HepG2 (cell line): ENCODE data around the gene CXorf49.
"Not testable (repeated sequence)": the region's sequence is repeated elsewhere in the genome, so short reads cannot be mapped to it uniquely, and the experiment has no call there.

Source experiments
- ATAD3A ChIP-seq: sonication (generic); formaldehyde crosslinking; IDR thresholded peaks from 2 replicates; pipeline ENCODE4 v1.4.0; 2020; ENCODE audit warnings: missing genetic modification reagents
- ATF4 ChIP-seq, 2 experiments: fragments of 450-650 bp in 1 of 2; sonication (generic) in 1 of 2; formaldehyde crosslinking; IDR thresholded peaks; 2 replicates each; pipeline versions ENCODE4 v1.5.0 to v1.8.0; 2020 to 2022; ENCODE audit warnings: mild to moderate bottlenecking in 1 of 2, missing genetic modification reagents in 1 of 2
- BHLHE40 ChIP-seq: IDR thresholded peaks from 2 replicates; pipeline ENCODE4 v1.6.1; 2011; ENCODE audit warnings: low read length, improper control_type of control experiment
- FOXM1 ChIP-seq: sonication (generic); formaldehyde crosslinking; IDR thresholded peaks from 2 replicates; pipeline ENCODE4 v1.5.0; 2020; ENCODE audit warnings: missing genetic modification reagents
- HNRNPLL ChIP-seq: fragments of 200-400 bp; formaldehyde crosslinking; IDR thresholded peaks from 2 replicates; pipeline ENCODE4 v1.6.1; 2017; ENCODE audit warnings: mild to moderate bottlenecking, low read depth, low read length; ENCODE audit not compliant: poor library complexity, severe bottlenecking
- HOXA9 ChIP-seq: sonication (generic); formaldehyde crosslinking; IDR thresholded peaks from 2 replicates; pipeline ENCODE4 v1.8.1; 2022; ENCODE audit warnings: missing genetic modification reagents, mild to moderate bottlenecking, moderate library complexity, borderline replicate concordance
- MAX ChIP-seq: IDR thresholded peaks from 2 replicates; pipeline ENCODE4 v1.6.1; 2012; ENCODE audit warnings: inconsistent platforms
- SMC3 ChIP-seq: IDR thresholded peaks from 2 replicates; pipeline ENCODE4 v1.6.1; 2011; ENCODE audit warnings: low read length, improper control_type of control experiment
- SP4 ChIP-seq: sonication (generic); formaldehyde crosslinking; IDR thresholded peaks from 2 replicates; pipeline ENCODE4 v1.8.1; 2023; ENCODE audit warnings: mild to moderate bottlenecking, missing genetic modification reagents
- SSRP1 ChIP-seq: IDR thresholded peaks from 2 replicates; pipeline ENCODE4 v1.6.1; 2016; ENCODE audit warnings: control low read depth
- ZNF143 ChIP-seq: sonication (generic); formaldehyde crosslinking; IDR thresholded peaks from 2 replicates; pipeline ENCODE4 v1.4.0; 2020; ENCODE audit warnings: missing genetic modification reagents
- TF ChIP-seq, protein P1 (sequence below): sonication (generic); formaldehyde crosslinking; IDR thresholded peaks from 2 replicates; pipeline ENCODE4 v1.4.0; 2020; ENCODE audit warnings: missing genetic modification reagents, mild to moderate bottlenecking, borderline replicate concordance
- TF ChIP-seq, protein P2 (sequence below): sonication (generic); formaldehyde crosslinking; IDR thresholded peaks from 2 replicates; pipeline ENCODE4 v1.5.0; 2020; ENCODE audit warnings: mild to moderate bottlenecking, missing genetic modification reagents, moderate library complexity

DNA sequence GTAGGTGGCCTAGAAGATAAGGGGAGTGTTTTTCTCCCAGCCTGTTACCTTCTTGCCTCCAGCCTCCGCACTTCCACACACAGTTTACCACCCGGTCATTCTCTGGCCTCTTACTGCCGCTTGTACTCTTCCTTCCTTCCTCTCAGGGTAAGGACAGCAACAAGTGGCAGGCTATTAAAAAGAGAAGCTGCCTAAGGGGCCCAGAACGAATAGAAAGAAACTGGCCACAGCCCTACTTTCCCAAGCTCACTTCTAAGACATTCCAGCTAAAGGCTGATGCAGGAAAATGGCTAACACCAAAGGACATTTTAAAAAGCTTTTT, 19.1 kb downstream of the CXorf49 start:
- not testable (repeated sequence) for TF ChIP-seq MAX; HOXA9 (CRISPR knock-in tag); ATF4 (CRISPR knock-in tag; IDR thresholded peaks at IDR 0.05); SMC3; SSRP1; BHLHE40; SP4 (CRISPR knock-in tag); HNRNPLL; FOXM1; ATAD3A (CRISPR knock-in tag); ZNF143 (CRISPR knock-in tag)
- TF ChIP-seq, protein P1, sequence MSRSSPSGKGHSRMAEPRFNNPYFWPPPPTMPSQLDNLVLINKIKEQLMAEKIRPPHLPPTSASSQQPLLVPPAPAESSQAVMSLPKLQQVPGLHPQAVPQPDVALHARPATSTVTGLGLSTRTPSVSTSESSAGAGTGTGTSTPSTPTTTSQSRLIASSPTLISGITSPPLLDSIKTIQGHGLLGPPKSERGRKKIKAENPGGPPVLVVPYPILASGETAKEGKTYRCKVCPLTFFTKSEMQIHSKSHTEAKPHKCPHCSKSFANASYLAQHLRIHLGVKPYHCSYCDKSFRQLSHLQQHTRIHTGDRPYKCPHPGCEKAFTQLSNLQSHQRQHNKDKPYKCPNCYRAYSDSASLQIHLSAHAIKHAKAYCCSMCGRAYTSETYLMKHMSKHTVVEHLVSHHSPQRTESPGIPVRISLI (CRISPR knock-in tag): not testable (repeated sequence)
- TF ChIP-seq, protein P2, sequence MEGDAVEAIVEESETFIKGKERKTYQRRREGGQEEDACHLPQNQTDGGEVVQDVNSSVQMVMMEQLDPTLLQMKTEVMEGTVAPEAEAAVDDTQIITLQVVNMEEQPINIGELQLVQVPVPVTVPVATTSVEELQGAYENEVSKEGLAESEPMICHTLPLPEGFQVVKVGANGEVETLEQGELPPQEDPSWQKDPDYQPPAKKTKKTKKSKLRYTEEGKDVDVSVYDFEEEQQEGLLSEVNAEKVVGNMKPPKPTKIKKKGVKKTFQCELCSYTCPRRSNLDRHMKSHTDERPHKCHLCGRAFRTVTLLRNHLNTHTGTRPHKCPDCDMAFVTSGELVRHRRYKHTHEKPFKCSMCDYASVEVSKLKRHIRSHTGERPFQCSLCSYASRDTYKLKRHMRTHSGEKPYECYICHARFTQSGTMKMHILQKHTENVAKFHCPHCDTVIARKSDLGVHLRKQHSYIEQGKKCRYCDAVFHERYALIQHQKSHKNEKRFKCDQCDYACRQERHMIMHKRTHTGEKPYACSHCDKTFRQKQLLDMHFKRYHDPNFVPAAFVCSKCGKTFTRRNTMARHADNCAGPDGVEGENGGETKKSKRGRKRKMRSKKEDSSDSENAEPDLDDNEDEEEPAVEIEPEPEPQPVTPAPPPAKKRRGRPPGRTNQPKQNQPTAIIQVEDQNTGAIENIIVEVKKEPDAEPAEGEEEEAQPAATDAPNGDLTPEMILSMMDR: not testable (repeated sequence)
